Sigmoid colon (tissue), 4 donors: ENCODE data around the gene CCDC149.

Source experiments
- CTCF ChIP-seq, 4 experiments: fragments of 450-650 bp in 3 of 4; fragments of 200-600 bp in 1 of 4; IDR thresholded peaks; one replicate each; pipeline ENCODE4 v1.5.1; 2016 to 2019; ENCODE audit warnings: antibody characterized with exemption in 4 of 4, mild to moderate bottlenecking in 3 of 4, moderate library complexity in 2 of 4
- EP300 ChIP-seq, 4 donors: sonication (generic); formaldehyde crosslinking; IDR thresholded peaks; one replicate each; pipeline ENCODE4 v1.6.1; 2017; ENCODE audit warnings: antibody characterized with exemption in 4 of 4
- POLR2A ChIP-seq, 2 donors: fragments of 450-650 bp; IDR thresholded peaks; one replicate each; pipeline ENCODE4 v1.6.1; 2016; ENCODE audit warnings: antibody characterized with exemption in 2 of 2, mild to moderate bottlenecking in 2 of 2, moderate library complexity in 2 of 2
- POLR2AphosphoS5 ChIP-seq, 4 donors: sonication (generic); formaldehyde crosslinking; IDR thresholded peaks; one replicate each; pipeline ENCODE4 v1.6.1; 2017; ENCODE audit warnings: antibody characterized with exemption in 4 of 4

- TF ChIP-seq CTCF (IDR thresholded peaks at IDR 0.05) = no peak
- no peak for TF ChIP-seq POLR2A (IDR thresholded peaks at IDR 0.05)
- no peak for TF ChIP-seq POLR2AphosphoS5 (IDR thresholded peaks at IDR 0.05)
- no peak for TF ChIP-seq EP300 (IDR thresholded peaks at IDR 0.05)
Observed at GRCh38 chr4:24798036-24798610, 114.7 kb downstream of the CCDC149 start.
